Activated CD4-positive, alpha-beta T cell treated with anti-CD3 and anti-CD28 coated beads, Interleukin-2, Interleukin-6, amounts not matched to agents 100 ng/mL and 50 ng/mL, durations not matched to agents 16 hours and 8 hours (primary cell): ENCODE measurements around the gene CCL21.
A peak's percentile ranks its signal among the peaks of the same experiment; 100 is the strongest.

Experiments used
- DNase-seq: peaks from one replicate; pipeline ENCODE4 v3.0.0-alpha.2; 2020

CCL21 gene

GRCh38 chr9:34701769-34702736, 7.9 kb downstream of the CCL21 start:
- peak; percentile 84 for DNase-seq

- peak; percentile 84 for DNase-seq
These were observed 8.7 kb downstream of the CCL21 start for GRCh38 chr9:34701023-34701768.

GRCh38 chr9:34694811-34695210, 15.1 kb downstream of the CCL21 start:
- no peak for DNase-seq

GRCh38 chr9:34693560-34693959, 16.4 kb downstream of the CCL21 start:
- DNase-seq = no peak

GRCh38 chr9:34691936-34692315, 18.0 kb downstream of the CCL21 start:
- DNase-seq = no peak

GRCh38 chr9:34690983-34691935, 18.7 kb downstream of the CCL21 start, which contains the start of gene CCL19:
Gene CCL19, minus strand, starts transcription at chr9:34691276. Its CDS starts 137 bp downstream, at chr9:34691139.
- DNase-seq = no peak

GRCh38 chr9:34689512-34689911, 20.4 kb downstream of the CCL21 start:
- DNase-seq = no peak

GRCh38 chr9:34689116-34689470, 20.8 kb downstream of the CCL21 start:
- no peak for DNase-seq

GRCh38 chr9:34688329-34689115, 21.4 kb downstream of the CCL21 start:
- no peak for DNase-seq

- DNase-seq = no peak
These were observed 22.5 kb downstream of the CCL21 start for GRCh38 chr9:34687276-34688030.

- DNase-seq = no peak
These were observed 23.2 kb downstream of the CCL21 start for GRCh38 chr9:34686732-34687131.

GRCh38 chr9:34686231-34686630, 23.7 kb downstream of the CCL21 start:
- DNase-seq = no peak

- no peak for DNase-seq
These were observed 24.3 kb downstream of the CCL21 start for GRCh38 chr9:34685591-34685990.

- DNase-seq = no peak
These were observed 25.1 kb downstream of the CCL21 start for GRCh38 chr9:34684816-34685215.

GRCh38 chr9:34684145-34684544, 25.8 kb downstream of the CCL21 start:
- peak; percentile 41 for DNase-seq

GRCh38 chr9:34675869-34676268, 34.1 kb downstream of the CCL21 start:
- no peak for DNase-seq

- DNase-seq = peak; percentile 68
These were observed 34.8 kb downstream of the CCL21 start for GRCh38 chr9:34675048-34675714.

GRCh38 chr9:34674440-34674839, 35.5 kb downstream of the CCL21 start:
- no peak for DNase-seq

GRCh38 chr9:34671307-34671706, 38.6 kb downstream of the CCL21 start:
- DNase-seq = no peak

GRCh38 chr9:34669809-34670562, 40.0 kb downstream of the CCL21 start:
- no peak for DNase-seq
